Activated CD4-positive, alpha-beta T cell treated with anti-CD3 and anti-CD28 coated beads, Interleukin-2, amount 10 ng/mL, durations not matched to agents 24 days and 14 days (primary cell): Measurements from ENCODE around the gene TPRX2. TPM values are rescaled to one million over a fixed set of nuclear protein-coding genes. Genes with fewer than 3 reads are reported as not detected.

Experiments
- total RNA-seq: library from RNA; stranded (reverse); gene quantifications from 2 replicates; pipeline ENCODE4 v1.2.3, GENCODE V29; 2022

TPRX2 gene
- total RNA-seq, 1 donor from 2014 or later, result not detected

Other genes with a start within 250 kb of the TPRX2 start
- 0.49 and 1.2 TPM in 2 replicates for gene EHD2, start 145.8 kb upstream of the TPRX2 start, total RNA-seq
- 222 and 230 TPM in 2 replicates for gene NOP53, start 113.7 kb upstream of the TPRX2 start, total RNA-seq
- gene SELENOW, start 80.5 kb upstream of the TPRX2 start, total RNA-seq, result 111 and 117 TPM in 2 replicates
- not detected in 2 replicates for gene TPRX1, start 54.7 kb upstream of the TPRX2 start, total RNA-seq
- not detected in 2 replicates for gene CRX, start 37.3 kb upstream of the TPRX2 start, total RNA-seq
- not detected in 2 replicates for gene SULT2A1, start 27.1 kb downstream of the TPRX2 start, total RNA-seq
- gene BSPH1, start 132.9 kb downstream of the TPRX2 start, total RNA-seq, result not detected in 2 replicates
- not detected in 2 replicates for gene ELSPBP1, start 135.4 kb downstream of the TPRX2 start, total RNA-seq
- not detected in 2 replicates for gene CABP5, start 184.8 kb downstream of the TPRX2 start, total RNA-seq